ENCODE results near the gene NUDT9.

The NUDT9 gene

DNA sequence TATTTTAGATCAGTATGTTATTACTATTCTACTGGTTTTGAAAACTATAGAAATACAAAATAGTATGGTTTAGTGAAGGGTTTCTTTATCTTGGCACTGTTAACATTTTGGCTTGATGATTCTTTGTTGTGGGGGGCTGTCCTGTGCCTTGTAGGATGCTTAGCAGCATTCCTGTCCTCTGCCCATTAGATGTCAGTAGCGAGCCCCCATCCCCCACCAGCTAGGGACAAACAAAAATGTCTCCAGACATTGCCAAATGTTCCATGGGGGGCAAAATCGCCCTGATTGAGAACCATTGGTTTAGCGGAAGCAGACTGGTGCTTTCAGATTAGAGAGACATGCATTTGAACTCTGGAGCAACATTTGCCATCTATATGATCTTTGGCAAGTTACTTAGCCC, 83.5 kb downstream of the NUDT9 start:
- Histone ChIP-seq H3K9me3 (ENCODE audit: control insufficient read depth, insufficient read depth, low read length) (no peaks in the 10 kb centered on the region), H3K4me1 (ENCODE audit: control insufficient read depth, low read length) (no peaks in the 10 kb centered on the region), H3K27me3 (ENCODE audit: control insufficient read depth, low read length) (0 out of 2 replicates have a peak, but pooled peaks cover 2% of the 10 kb centered on the region), H3K79me2 (ENCODE audit: control insufficient read depth, low read length) (no peaks in the 10 kb centered on the region), H3K4me2 (ENCODE audit: low read length) (no peak overlapping the region), H3F3A (ENCODE audit: control insufficient read depth, insufficient read depth) (no peaks in the 10 kb centered on the region), H3K36me3 (ENCODE audit: control insufficient read depth, low read length) (no peaks in the 10 kb centered on the region), H3K9me2 (replicated peaks; ENCODE audit: control insufficient read depth, low read length) (no peaks in the 10 kb centered on the region), H3K4me3 (ENCODE audit: low read length) (no peak overlapping the region), H4K20me1 (ENCODE audit: control insufficient read depth, insufficient read depth, low read depth, low read length) (no peaks in the 10 kb centered on the region), H3K27ac (ENCODE audit: low read depth, low read length) (no peak overlapping the region)
- TF ChIP-seq, protein P1, sequence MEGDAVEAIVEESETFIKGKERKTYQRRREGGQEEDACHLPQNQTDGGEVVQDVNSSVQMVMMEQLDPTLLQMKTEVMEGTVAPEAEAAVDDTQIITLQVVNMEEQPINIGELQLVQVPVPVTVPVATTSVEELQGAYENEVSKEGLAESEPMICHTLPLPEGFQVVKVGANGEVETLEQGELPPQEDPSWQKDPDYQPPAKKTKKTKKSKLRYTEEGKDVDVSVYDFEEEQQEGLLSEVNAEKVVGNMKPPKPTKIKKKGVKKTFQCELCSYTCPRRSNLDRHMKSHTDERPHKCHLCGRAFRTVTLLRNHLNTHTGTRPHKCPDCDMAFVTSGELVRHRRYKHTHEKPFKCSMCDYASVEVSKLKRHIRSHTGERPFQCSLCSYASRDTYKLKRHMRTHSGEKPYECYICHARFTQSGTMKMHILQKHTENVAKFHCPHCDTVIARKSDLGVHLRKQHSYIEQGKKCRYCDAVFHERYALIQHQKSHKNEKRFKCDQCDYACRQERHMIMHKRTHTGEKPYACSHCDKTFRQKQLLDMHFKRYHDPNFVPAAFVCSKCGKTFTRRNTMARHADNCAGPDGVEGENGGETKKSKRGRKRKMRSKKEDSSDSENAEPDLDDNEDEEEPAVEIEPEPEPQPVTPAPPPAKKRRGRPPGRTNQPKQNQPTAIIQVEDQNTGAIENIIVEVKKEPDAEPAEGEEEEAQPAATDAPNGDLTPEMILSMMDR (IDR thresholded peaks at IDR 0.05; ENCODE audit: low read depth, low read length, poor library complexity, severe bottlenecking) = peak; percentile 30
- TF ChIP-seq EZH2phosphoT487 (IDR thresholded peaks at IDR 0.05; ENCODE audit: borderline replicate concordance, low read length) = no peak

DNA sequence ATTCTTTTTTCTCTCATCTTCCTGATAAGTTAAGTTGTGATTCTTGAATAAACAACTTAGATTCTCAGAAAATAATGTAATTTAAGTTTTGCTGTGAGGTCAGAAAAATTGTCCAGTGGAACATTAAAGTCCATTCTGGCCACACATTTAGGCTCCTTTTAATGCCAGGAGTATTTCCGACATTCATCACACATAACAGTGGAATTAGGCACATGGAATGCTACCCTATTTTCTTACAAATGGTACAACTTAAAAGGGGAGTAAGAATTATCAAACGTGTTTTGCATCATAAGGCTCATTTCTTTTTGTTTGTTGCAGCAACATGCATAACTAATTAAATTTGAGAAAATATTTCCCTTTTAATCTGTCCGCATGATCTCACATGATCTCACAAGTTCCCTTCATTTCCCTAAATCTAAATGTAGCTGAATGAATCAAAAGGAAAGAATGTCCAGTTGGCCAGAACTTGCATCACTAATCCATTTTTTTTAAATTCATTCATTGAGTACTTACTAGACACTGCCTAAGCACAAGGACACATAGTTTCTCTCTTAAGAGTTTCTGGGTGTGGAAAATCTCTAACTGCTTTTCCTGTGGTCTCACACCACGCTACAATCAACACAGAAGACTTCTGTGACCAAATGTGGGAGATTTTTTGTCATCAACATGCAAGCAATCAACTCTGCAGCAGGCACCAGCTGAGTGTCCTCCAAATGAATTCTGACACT, 84.8 kb downstream of the NUDT9 start:
- Histone ChIP-seq H3K27ac (ENCODE audit: low read depth, low read length) (no peak overlapping the region), H3K36me3 (ENCODE audit: control insufficient read depth, low read length) (no peaks in the 10 kb centered on the region), H3K4me2 (ENCODE audit: low read length) (no peak overlapping the region), H3F3A (ENCODE audit: control insufficient read depth, insufficient read depth) (no peaks in the 10 kb centered on the region), H3K4me3 (ENCODE audit: low read length) (no peak overlapping the region), H3K9me2 (replicated peaks; ENCODE audit: control insufficient read depth, low read length) (no peaks in the 10 kb centered on the region), H3K27me3 (ENCODE audit: control insufficient read depth, low read length) (0 out of 2 replicates have a peak, but pooled peaks cover 2% of the 10 kb centered on the region), H4K20me1 (ENCODE audit: control insufficient read depth, insufficient read depth, low read depth, low read length) (no peaks in the 10 kb centered on the region), H3K79me2 (ENCODE audit: control insufficient read depth, low read length) (no peaks in the 10 kb centered on the region), H3K4me1 (ENCODE audit: control insufficient read depth, low read length) (no peaks in the 10 kb centered on the region), H3K9me3 (ENCODE audit: control insufficient read depth, insufficient read depth, low read length) (no peaks in the 10 kb centered on the region)
- no peak for TF ChIP-seq EZH2phosphoT487 (IDR thresholded peaks at IDR 0.05; ENCODE audit: borderline replicate concordance, low read length)
- TF ChIP-seq, protein P1 (IDR thresholded peaks at IDR 0.05; ENCODE audit: low read depth, low read length, poor library complexity, severe bottlenecking) = no peak
